Measurements from ENCODE around the gene SLC24A3. TPM values are rescaled to one million over a fixed set of nuclear protein-coding genes. Genes with fewer than 3 reads are reported as not detected.

Gene SLC24A3
- total RNA-seq, 1 donor from 2014 or later, result 0.21 TPM

- H3K79me2 ChIP-seq (ENCODE audit: low read depth), result no peaks in the 10 kb centered on the region
- H3K4me2 ChIP-seq, result no peak overlapping the region
- DNase-seq (ENCODE audit: low spot score), result peak; percentile 57
- H3K4me3 Mint-ChIP-seq, result no peak overlapping the region
- H3K36me3 Mint-ChIP-seq, result no peaks in the 10 kb centered on the region
- H3K27ac Mint-ChIP-seq, result no peak overlapping the region
- H3K36me3 ChIP-seq, result no peaks in the 10 kb centered on the region
- no peaks in the 10 kb centered on the region for H3K4me1 ChIP-seq
- no peaks in the 10 kb centered on the region for H4K20me1 ChIP-seq (ENCODE audit: low read depth)
- no peak overlapping the region for H2AFZ ChIP-seq (replicated peaks)
- H3K27ac ChIP-seq, result no peak overlapping the region
- no peaks in the 10 kb centered on the region for H3F3A ChIP-seq (ENCODE audit: low read depth)
- no peaks in the 10 kb centered on the region for H3K27me3 ChIP-seq
- no peaks in the 10 kb centered on the region for H3K9me3 Mint-ChIP-seq
- peaks cover 8% of the 10 kb centered on the region for H3K27me3 Mint-ChIP-seq (ENCODE audit: insufficient read depth, low read depth)
- peaks cover 5% of the 10 kb centered on the region for H3K4me1 Mint-ChIP-seq
- no peak overlapping the region for H3K9ac ChIP-seq
- TF ChIP-seq CTCF (IDR thresholded peaks at IDR 0.05) (no peak), EZH2phosphoT487 (IDR thresholded peaks at IDR 0.05) (no peak), EZH2 (IDR thresholded peaks at IDR 0.05) (no peak)
- H3K4me3 ChIP-seq, result no peak overlapping the region
- H3K9me3 ChIP-seq (ENCODE audit: low read depth), result no peaks in the 10 kb centered on the region
Observed at GRCh38 chr20:19492687-19493336, 280.4 kb downstream of the SLC24A3 start.

GRCh38 chr20:19493794-19494495, 281.5 kb downstream of the SLC24A3 start:
- no peak for TF ChIP-seq EZH2phosphoT487 (IDR thresholded peaks at IDR 0.05)
- TF ChIP-seq CTCF (IDR thresholded peaks at IDR 0.05), result no peak
- TF ChIP-seq EZH2 (IDR thresholded peaks at IDR 0.05), result no peak

GRCh38 chr20:19495905-19496703, 283.7 kb downstream of the SLC24A3 start:
- no peaks in the 10 kb centered on the region for H3K9me3 Mint-ChIP-seq

More at GRCh38 chr20:19493794-19494495, 281.5 kb downstream of the SLC24A3 start:
- Histone ChIP-seq H2AFZ (replicated peaks) (no peak overlapping the region), H3K4me3 (no peak overlapping the region), H3K27me3 (no peaks in the 10 kb centered on the region), H3K79me2 (ENCODE audit: low read depth) (no peaks in the 10 kb centered on the region), H3K4me2 (no peak overlapping the region), H3K9me3 (ENCODE audit: low read depth) (no peaks in the 10 kb centered on the region), H3F3A (ENCODE audit: low read depth) (no peaks in the 10 kb centered on the region), H3K36me3 (no peaks in the 10 kb centered on the region), H4K20me1 (ENCODE audit: low read depth) (no peaks in the 10 kb centered on the region), H3K4me1 (no peaks in the 10 kb centered on the region), H3K9ac (no peak overlapping the region), H3K27ac (no peak overlapping the region)
- no peak for DNase-seq (ENCODE audit: low spot score)
- Mint-ChIP-seq H3K36me3 (no peaks in the 10 kb centered on the region), H3K27me3 (ENCODE audit: insufficient read depth, low read depth) (peaks cover 8% of the 10 kb centered on the region), H3K27ac (no peak overlapping the region), H3K9me3 (no peaks in the 10 kb centered on the region), H3K4me3 (no peak overlapping the region), H3K4me1 (peaks cover 5% of the 10 kb centered on the region)

More at GRCh38 chr20:19495905-19496703, 283.7 kb downstream of the SLC24A3 start:
- Histone ChIP-seq H3K9ac (no peak overlapping the region), H3K9me3 (ENCODE audit: low read depth) (no peaks in the 10 kb centered on the region), H3K27me3 (no peaks in the 10 kb centered on the region), H3K4me3 (no peak overlapping the region), H3K4me2 (no peak overlapping the region), H3K4me1 (no peaks in the 10 kb centered on the region), H3K36me3 (no peaks in the 10 kb centered on the region), H3K27ac (no peak overlapping the region), H2AFZ (replicated peaks) (no peak overlapping the region), H3K79me2 (ENCODE audit: low read depth) (no peaks in the 10 kb centered on the region), H3F3A (ENCODE audit: low read depth) (no peaks in the 10 kb centered on the region), H4K20me1 (ENCODE audit: low read depth) (no peaks in the 10 kb centered on the region)
- Mint-ChIP-seq H3K4me3 (no peak overlapping the region), H3K4me1 (peaks cover 5% of the 10 kb centered on the region), H3K27me3 (ENCODE audit: insufficient read depth, low read depth) (peaks cover 4% of the 10 kb centered on the region), H3K36me3 (no peaks in the 10 kb centered on the region), H3K27ac (no peak overlapping the region)
- DNase-seq (ENCODE audit: low spot score), result no peak
- TF ChIP-seq EZH2phosphoT487 (IDR thresholded peaks at IDR 0.05), result no peak
- TF ChIP-seq CTCF (IDR thresholded peaks at IDR 0.05), result no peak
- no peak for TF ChIP-seq EZH2 (IDR thresholded peaks at IDR 0.05)
